ENCODE measurements around the gene NMU.

DNA sequence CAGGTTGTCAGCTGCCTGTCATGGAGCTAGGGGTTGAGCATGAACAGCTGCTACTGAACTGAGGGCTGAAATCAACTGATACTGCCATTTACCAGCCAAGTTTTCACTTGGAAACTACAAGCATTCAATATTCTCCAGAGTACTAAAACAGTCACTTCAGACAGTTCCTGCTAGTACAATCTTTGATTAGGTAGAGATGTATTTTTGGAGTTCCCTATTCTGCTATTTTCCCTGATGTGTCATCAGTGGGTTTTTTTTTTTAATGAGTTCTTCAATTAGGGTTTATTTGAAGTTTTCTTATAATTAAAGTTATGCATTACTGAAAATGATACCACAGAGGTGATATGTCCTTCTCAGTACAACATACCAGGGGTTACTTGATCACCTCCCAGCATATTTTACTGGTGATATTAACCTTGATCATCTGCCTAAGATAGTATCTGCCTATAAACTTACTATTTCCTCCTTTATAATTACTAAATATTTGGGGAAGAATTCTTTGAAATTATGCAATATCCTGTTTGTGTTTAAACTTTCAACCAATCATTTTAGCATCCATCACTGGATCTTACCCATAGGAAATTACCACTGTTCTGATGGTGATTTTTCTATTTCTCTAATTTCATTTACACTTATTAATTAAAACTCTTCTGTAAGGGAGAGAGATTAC is 57.6 kb downstream of the NMU start:
- TF ChIP-seq, protein P1, sequence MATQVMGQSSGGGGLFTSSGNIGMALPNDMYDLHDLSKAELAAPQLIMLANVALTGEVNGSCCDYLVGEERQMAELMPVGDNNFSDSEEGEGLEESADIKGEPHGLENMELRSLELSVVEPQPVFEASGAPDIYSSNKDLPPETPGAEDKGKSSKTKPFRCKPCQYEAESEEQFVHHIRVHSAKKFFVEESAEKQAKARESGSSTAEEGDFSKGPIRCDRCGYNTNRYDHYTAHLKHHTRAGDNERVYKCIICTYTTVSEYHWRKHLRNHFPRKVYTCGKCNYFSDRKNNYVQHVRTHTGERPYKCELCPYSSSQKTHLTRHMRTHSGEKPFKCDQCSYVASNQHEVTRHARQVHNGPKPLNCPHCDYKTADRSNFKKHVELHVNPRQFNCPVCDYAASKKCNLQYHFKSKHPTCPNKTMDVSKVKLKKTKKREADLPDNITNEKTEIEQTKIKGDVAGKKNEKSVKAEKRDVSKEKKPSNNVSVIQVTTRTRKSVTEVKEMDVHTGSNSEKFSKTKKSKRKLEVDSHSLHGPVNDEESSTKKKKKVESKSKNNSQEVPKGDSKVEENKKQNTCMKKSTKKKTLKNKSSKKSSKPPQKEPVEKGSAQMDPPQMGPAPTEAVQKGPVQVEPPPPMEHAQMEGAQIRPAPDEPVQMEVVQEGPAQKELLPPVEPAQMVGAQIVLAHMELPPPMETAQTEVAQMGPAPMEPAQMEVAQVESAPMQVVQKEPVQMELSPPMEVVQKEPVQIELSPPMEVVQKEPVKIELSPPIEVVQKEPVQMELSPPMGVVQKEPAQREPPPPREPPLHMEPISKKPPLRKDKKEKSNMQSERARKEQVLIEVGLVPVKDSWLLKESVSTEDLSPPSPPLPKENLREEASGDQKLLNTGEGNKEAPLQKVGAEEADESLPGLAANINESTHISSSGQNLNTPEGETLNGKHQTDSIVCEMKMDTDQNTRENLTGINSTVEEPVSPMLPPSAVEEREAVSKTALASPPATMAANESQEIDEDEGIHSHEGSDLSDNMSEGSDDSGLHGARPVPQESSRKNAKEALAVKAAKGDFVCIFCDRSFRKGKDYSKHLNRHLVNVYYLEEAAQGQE (IDR thresholded peaks at IDR 0.05; ENCODE audit: insufficient read depth in 1 of 2, low read depth in 2 of 2, low read length in 2 of 2): no peak
- TF ChIP-seq SIN3A (IDR thresholded peaks at IDR 0.05; ENCODE audit: borderline replicate concordance, insufficient read depth, low read length): no peak
- TF ChIP-seq POLR2AphosphoS5 (IDR thresholded peaks at IDR 0.05; ENCODE audit: low read depth, low read length): no peak
- no peak for TF ChIP-seq TAF1 (IDR thresholded peaks at IDR 0.05; ENCODE audit: borderline replicate concordance, insufficient read depth, low read length)
- TF ChIP-seq FOXP2 (optimal IDR thresholded peaks at IDR 0.05; ENCODE audit: borderline replicate concordance, extremely low read depth, extremely low read length, insufficient read depth): no peak
